Right ventricle myocardium superior (tissue), 1 donor: ENCODE data around the gene TEX50. TPM values are rescaled to one million over a fixed set of nuclear protein-coding genes. Genes with fewer than 3 reads are reported as not detected.
A peak's percentile ranks its signal among the peaks of the same experiment; 100 is the strongest.
"Not testable (repeated sequence)": the region's sequence is repeated elsewhere in the genome, so short reads cannot be mapped to it uniquely, and the experiment has no call there.

Experiments
- ATAC-seq: fragments of 200-7000 bp; cut with Tn5 transposase; one replicate; pipeline ENCODE4 v1.9.1; 2020; ENCODE audit warnings: mild to moderate bottlenecking; ENCODE audit not compliant: poor library complexity
- DNase-seq: peaks from one replicate; pipeline ENCODE4 v3.0.0-alpha.2; 2020
- intact Hi-C: fragments of 100-400 bp; cut with DNase I; formaldehyde crosslinking; loops from one replicate; pipeline ENCODE4 v1.11.2; 2022
- long read RNA-seq: library from polyadenylated mRNA; unstranded; transcript quantifications from one replicate; pipeline ENCODE4 v2.0.0, GENCODE V29; 2021
- total RNA-seq: library from RNA; stranded (reverse); fragmentation: NEBNext Ultra II Directional; extraction: Animal tissue kit (Norgen Biotek cat#: 25700); gene quantifications from one replicate; pipeline ENCODE4 v1.2.1, GENCODE V29; 2021
- donor health status: DM: no; HTN: yes; CAD: no; lungs with severe emphysema.

The TEX50 gene
- total RNA-seq, result not detected
- long read RNA-seq, result 0 reads

DNA sequence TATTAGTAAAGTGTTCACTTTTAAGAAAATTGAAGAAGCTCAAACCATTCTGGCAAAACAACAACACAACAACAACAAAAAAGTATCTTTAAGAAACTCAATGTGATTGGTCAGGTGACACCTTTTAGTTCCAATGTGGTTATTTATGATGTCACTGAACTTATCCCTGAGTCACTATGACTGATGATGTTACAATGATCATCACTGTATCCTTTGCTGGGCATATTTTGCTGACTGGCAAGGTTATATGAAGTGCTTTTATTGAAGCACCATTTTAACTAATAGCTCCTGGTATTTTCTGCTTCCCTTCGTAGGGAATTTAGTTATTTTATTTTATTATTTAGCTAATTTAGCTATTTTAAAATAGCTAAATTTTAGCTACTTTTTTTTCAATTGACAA lies at the start of gene TEX50:
TSS of gene TEX50 (plus strand) at position 223 of the 400 bp plus-strand sequence. CDS start 184 bp downstream, outside the sequence.
- intact Hi-C loops, result no loop called here
- no peak for DNase-seq
- ATAC-seq, result no peak

DNA sequence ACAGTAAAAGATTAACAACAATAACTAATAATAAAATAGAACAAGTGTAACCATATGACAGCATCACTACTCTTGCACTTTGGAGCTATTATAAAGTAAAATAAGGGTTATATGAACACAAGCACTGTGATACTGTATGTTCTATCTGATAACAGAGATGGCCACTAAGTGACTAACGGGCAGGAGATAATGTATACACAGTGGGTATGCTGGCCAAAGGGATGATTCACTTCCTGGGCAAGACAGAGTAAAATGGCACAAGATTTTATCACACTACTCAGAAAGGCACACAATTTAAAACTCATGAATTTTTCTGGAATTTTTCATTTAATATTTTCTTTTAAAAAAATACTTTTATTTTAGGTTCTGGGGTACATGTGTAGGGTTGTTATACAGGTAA lies 44.6 kb upstream of the TEX50 start:
- DNase-seq (no peak), ATAC-seq (no peak)
- intact Hi-C loops, result no loop called here

GRCh38 chr1:173591138-173591537 lies 44.0 kb upstream of the TEX50 start:
- intact Hi-C loops, ATAC-seq, DNase-seq: not testable (repeated sequence)

DNA sequence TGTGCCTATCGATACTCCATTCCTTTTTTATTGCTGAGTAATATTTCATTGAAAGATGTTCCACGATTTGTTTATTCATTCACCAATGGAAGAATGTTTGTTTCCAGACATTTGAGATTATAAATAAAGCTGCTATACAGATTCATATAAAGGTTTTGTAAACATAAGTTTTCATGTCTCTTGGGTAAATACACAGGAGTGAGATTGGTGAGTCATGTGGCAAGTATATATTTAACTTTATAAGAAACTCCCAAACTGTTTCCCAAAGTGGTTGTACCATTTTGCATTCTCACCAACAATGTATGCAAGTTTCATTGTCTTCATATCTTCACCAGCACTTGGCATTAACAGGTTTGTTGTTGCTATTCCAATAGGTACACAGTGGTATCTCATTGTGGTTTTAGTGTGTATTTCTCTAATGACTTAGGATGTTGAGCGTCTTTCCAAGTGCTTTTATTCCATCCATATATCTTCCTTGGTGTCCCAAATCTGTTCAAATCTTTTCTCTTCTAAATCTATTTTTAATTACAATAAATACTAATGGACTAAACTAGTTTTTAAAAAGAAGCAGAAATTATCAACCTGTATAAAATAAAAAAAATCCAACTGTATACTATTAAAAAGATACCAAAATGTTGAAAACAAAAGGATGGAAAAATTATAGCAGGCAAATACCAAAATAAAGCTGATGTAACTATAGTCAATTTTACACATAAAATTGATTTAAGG lies 38.9 kb upstream of the TEX50 start:
- no peak for DNase-seq
- intact Hi-C loops, result no loop called here
- no peak for ATAC-seq

- DNase-seq (no peak), ATAC-seq (no peak)
- intact Hi-C loops, result no loop called here
Measured at GRCh38 chr1:173601588-173601987, 33.5 kb upstream of the TEX50 start.

- DNase-seq, result no peak
- peak; percentile 81 for ATAC-seq
- intact Hi-C loops, result no loop called here
Measured at GRCh38 chr1:173603056-173603591, 32.0 kb upstream of the TEX50 start, which contains the start of gene SLC9C2. Gene SLC9C2, minus strand, starts transcription at chr1:173603072. Its CDS starts 1,296 bp downstream, at chr1:173601776.

DNA sequence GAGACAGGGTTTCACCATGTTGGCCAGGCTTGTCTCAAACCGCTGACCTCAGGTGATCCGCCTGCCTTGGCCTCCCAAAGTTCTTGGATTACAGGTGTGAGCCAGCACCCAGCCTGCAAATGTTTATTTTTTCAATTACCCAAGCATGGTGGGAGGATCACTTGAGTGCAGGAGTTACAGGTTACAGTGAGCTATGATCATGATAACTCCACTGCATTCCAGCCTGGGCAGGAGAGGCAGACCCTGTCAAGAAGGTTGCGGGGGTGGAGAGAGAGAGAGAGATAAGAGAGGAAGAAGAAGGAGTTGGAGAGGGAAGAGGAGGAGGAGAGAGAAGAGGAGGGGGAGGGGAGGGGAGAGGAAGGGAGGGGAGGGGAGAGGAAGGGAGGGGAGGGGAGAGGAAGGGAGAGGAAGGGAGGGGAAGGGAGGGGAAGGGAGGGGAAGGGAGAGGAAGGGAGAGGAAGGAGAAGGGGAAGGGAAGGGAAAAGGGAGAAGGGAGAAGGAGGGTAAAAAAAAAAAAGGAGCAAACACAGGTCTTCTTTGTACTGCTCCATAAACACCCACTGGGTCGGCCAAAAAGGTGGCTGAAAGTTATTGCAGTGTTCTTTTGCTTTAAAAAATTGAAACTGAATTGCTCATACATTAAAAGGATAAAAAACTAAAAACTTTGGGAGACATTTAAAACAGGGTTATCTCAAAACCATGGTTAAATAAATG lies 26.5 kb upstream of the TEX50 start:
- no peak for ATAC-seq
- no peak for DNase-seq
- intact Hi-C loops, result no loop called here

DNA sequence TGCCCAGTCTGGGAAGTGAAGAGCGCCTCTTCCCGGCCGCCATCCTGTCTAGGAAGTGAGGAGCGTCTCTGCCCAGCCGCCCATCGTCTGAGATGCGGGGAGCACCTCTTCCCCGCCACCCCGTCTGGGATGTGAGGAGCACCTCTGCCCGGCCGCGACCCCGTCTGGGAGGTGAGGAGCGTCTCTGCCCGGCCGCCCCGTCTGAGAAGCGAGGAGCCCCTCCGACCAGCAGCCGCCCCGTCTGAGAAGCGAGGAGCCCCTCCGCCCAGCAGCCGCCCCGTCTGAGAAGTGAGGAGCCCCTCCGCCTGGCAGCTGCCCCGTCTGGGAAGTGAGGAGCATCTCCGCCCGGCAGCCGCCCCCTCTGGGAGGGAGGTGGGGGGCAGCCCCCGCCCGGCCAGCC lies 22.1 kb upstream of the TEX50 start:
- ATAC-seq, intact Hi-C loops, DNase-seq: not testable (repeated sequence)

DNA sequence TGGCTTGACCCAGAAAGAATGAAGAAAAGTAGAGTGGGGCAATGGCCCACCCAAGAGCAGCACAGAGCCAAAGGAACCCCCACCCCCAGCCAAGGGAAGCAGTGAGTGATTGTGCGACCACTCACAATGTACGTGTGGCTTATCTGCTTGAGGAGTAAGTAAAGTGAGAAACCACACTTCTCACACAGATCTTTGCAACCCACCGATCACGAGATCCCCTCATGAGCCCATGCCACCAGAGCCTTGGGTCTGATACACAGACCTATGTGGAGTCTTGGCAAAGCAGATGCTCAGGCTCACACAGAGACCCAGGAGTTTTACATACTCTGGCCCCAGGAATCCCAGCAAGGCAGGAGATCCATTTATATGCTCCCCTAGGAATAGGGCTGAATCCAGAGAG lies 18.3 kb upstream of the TEX50 start:
- intact Hi-C loops, result no loop called here
- ATAC-seq (no peak), DNase-seq (no peak)

GRCh38 chr1:173627269-173627668 lies 7.9 kb upstream of the TEX50 start:
- no peak for DNase-seq
- no peak for ATAC-seq
- intact Hi-C loops, result no loop called here

DNA sequence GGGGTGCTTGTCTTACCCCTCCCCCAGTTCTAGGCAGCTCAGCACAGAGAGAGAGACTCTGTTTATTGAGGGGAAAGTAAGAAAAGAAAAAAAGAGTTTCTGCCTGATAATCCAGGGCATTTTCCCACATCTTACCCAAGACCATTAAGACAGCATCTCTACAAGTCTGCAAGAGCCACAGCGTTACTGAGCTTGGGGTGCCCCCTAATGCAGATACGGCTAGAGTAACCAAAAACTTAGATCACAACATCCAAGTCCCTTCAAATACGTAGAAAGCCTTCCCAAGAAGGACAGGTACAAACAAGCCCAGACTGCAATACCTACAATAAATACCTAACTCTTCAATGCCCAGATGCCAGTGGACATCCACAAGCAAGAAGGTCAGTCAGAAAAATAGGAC lies 6.2 kb upstream of the TEX50 start:
- ATAC-seq, result no peak
- no peak for DNase-seq
- intact Hi-C loops, result no loop called here

DNA sequence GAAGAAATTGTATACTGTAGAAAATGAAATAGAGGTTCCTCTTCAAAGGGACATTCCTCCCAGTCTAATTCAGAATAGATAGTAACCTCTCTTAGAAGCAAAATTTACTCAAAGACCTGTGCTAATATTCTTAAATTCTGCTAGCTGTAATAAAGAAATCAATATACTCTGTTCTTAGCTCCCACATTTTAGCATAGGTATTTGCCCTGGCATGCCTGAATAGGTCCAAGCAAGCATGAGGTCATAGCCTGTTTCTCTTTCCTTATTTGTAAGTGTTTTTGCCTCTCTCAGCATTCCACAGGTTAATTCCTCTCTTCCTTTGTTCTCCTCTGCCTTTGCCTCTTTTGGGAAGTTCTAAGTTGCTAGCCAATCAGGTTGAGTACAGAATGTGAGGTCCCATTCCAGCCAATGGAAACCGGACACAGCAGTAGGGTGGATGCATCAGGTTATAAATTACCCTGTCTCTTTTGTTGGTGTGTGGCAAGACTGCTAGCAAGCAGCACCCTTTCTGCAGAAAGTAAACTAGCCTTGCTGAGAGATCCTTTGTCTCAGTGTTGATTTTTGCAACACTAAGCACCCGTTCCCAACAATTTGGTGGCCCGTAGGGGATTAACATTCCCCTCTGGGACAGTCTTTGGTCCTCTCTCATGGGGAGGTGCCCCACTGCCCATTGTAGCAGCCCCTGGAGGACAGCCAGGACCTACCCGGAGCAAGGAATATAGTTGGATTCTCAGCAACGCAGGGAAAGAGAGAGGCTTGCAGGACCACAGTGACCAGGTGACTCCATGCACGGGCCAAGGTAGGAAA lies 2.3 kb downstream of the TEX50 start:
- intact Hi-C loops, DNase-seq, ATAC-seq: not testable (repeated sequence)

- ATAC-seq, result no peak
Measured at GRCh38 chr1:173638043-173639021, 3.2 kb downstream of the TEX50 start.

DNA sequence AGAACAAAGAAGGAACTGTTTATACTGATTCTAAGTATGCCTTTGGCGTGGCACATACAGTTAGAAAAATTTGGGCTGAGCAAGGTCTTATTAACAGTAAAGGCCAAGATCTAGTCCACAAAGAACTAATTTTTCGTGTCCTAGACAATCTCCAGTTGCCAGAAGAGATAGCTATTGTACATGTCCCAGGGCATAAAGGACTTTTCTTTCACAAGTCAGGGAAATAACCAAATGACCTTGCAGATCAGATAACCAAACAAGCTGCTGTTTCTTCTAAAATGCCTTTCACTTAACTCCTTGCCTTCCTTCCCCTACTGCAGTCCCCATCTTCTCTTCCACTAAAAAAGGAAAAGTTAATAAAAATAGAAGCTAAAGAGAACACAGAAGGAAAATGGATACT lies 4.0 kb downstream of the TEX50 start:
- intact Hi-C loops, result no loop called here
- ATAC-seq (no peak), DNase-seq (no peak)

More at GRCh38 chr1:173638043-173639021, 3.2 kb downstream of the TEX50 start:
- DNase-seq, result no peak
- intact Hi-C loops, result no loop called here

DNA sequence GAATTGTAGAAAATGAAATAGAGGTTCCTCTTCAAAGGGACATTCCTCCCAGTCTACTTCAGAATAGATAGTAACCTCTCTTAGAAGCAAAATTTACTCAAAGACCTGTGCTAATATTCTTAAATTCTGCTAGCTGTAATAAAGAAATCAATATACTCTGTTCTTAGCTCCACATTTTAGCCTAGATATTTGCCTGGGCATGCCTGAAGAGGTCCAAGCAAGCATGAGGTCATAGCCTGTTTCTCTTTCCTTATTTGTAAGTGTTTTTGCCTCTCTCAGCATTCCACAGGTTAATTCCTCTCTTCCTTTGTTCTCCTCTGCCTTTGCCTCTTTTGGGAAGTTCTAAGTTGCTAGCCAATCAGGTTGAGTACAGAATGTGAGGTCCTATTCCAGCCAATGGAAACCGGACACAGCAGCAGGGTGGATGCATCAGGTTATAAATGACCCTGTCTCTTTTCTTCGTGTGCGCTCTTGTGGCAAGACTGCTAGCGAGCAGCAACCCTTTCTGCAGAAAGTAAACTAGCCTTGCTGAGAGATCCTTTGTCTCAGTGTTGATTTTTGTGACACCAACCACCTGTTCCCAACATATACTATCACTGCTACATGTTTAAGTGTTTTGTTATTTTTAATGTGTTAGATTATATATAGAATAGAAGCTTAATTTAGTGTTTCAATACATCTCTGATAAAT lies 7.5 kb downstream of the TEX50 start:
- DNase-seq, intact Hi-C loops, ATAC-seq: not testable (repeated sequence)

DNA sequence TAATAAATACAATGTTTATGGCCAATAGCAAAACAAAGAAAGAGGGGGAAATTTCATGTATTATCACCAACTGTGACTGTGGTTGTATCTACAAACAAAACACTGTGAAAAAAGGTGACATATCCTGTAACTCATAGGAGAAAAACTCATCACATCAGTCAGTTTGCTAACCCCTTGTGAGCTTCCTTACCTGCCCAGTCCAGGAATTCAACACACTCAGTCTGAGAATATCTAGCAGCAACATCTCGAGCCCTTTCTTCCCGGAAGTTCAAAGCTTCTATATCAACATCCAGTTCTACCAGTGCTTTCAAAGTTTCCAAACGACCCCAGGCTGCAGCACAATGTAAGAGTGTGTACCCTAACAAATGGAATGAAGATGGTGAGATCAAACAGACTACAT lies 11.5 kb downstream of the TEX50 start:
- DNase-seq (no peak), ATAC-seq (no peak)
- intact Hi-C loops, result no loop called here

- ATAC-seq, result no peak
- intact Hi-C loops, result no loop called here
- DNase-seq, result no peak
Measured at GRCh38 chr1:173648880-173649605, 13.9 kb downstream of the TEX50 start.
